Measurements from ENCODE around the gene VPS51.

VPS51 gene

GRCh38 chr11:65119670-65119995 is 23.6 kb downstream of the VPS51 start:
- H3K4me3 ChIP-seq (ENCODE audit: severe bottlenecking) = no peak overlapping the region

GRCh38 chr11:65120831-65121230 is 24.8 kb downstream of the VPS51 start:
- DNase-seq (ENCODE audit: low spot score) (no peak), ATAC-seq (ENCODE audit: low read depth) (no peak)
- no peaks in the 10 kb centered on the region for H3K27me3 ChIP-seq (ENCODE audit: insufficient read depth, poor library complexity, severe bottlenecking)
- peaks cover 13% of the 10 kb centered on the region for H3K4me1 ChIP-seq (ENCODE audit: insufficient read depth, poor library complexity, severe bottlenecking)
- no peak for TF ChIP-seq CTCF (IDR thresholded peaks at IDR 0.05; ENCODE audit: poor library complexity, severe bottlenecking)
- no peaks in the 10 kb centered on the region for H3K9me3 ChIP-seq (ENCODE audit: severe bottlenecking)
- peak overlapping the region; percentile 80 for H3K4me3 ChIP-seq (ENCODE audit: severe bottlenecking)
- H3K36me3 ChIP-seq (ENCODE audit: low read depth) = peaks cover 73% of the 10 kb centered on the region
- H3K27ac ChIP-seq (ENCODE audit: poor library complexity, severe bottlenecking) = peak overlapping the region; percentile 66

More at GRCh38 chr11:65119670-65119995, 23.6 kb downstream of the VPS51 start:
- no peak overlapping the region for H3K27ac ChIP-seq (ENCODE audit: poor library complexity, severe bottlenecking)
- DNase-seq (ENCODE audit: low spot score) (no peak), ATAC-seq (ENCODE audit: low read depth) (no peak)
- no peak for TF ChIP-seq CTCF (IDR thresholded peaks at IDR 0.05; ENCODE audit: poor library complexity, severe bottlenecking)
- H3K36me3 ChIP-seq (ENCODE audit: low read depth) = peaks cover 66% of the 10 kb centered on the region
- H3K4me1 ChIP-seq (ENCODE audit: insufficient read depth, poor library complexity, severe bottlenecking) = peaks cover 13% of the 10 kb centered on the region
- no peaks in the 10 kb centered on the region for H3K27me3 ChIP-seq (ENCODE audit: insufficient read depth, poor library complexity, severe bottlenecking)
- no peaks in the 10 kb centered on the region for H3K9me3 ChIP-seq (ENCODE audit: severe bottlenecking)

GRCh38 chr11:65121447-65121864 is 25.4 kb downstream of the VPS51 start:
- DNase-seq (ENCODE audit: low spot score) = no peak
- Histone ChIP-seq H3K4me1 (ENCODE audit: insufficient read depth, poor library complexity, severe bottlenecking) (peaks cover 9% of the 10 kb centered on the region), H3K9me3 (ENCODE audit: severe bottlenecking) (no peaks in the 10 kb centered on the region), H3K27ac (ENCODE audit: poor library complexity, severe bottlenecking) (peak overlapping the region; percentile 66), H3K36me3 (ENCODE audit: low read depth) (peaks cover 73% of the 10 kb centered on the region), H3K27me3 (ENCODE audit: insufficient read depth, poor library complexity, severe bottlenecking) (no peaks in the 10 kb centered on the region), H3K4me3 (ENCODE audit: severe bottlenecking) (peak overlapping the region; percentile 80)
- no peak for TF ChIP-seq CTCF (IDR thresholded peaks at IDR 0.05; ENCODE audit: poor library complexity, severe bottlenecking)
- ATAC-seq (ENCODE audit: low read depth) = no peak

- DNase-seq (ENCODE audit: low spot score) = peak; percentile 98
- H3K27me3 ChIP-seq (ENCODE audit: insufficient read depth, poor library complexity, severe bottlenecking) = no peaks in the 10 kb centered on the region
- peak; percentile 81 for ATAC-seq (ENCODE audit: low read depth)
- peak within 1 kb of the TSS; percentile 80 for H3K4me3 ChIP-seq (ENCODE audit: severe bottlenecking)
- no peak for TF ChIP-seq CTCF (IDR thresholded peaks at IDR 0.05; ENCODE audit: poor library complexity, severe bottlenecking)
- H3K4me1 ChIP-seq (ENCODE audit: insufficient read depth, poor library complexity, severe bottlenecking) = peaks cover 8% of the 10 kb centered on the region
- H3K9me3 ChIP-seq (ENCODE audit: severe bottlenecking) = no peaks in the 10 kb centered on the region
- peak within 1 kb of the TSS; percentile 66 for H3K27ac ChIP-seq (ENCODE audit: poor library complexity, severe bottlenecking)
- peaks cover 79% of the 10 kb centered on the region for H3K36me3 ChIP-seq (ENCODE audit: low read depth)
These were observed 26.1 kb downstream of the VPS51 start, which contains the start of the genes FAU and MRPL49 for GRCh38 chr11:65121865-65122696. TSS of gene FAU (minus strand) at chr11:65122134. CDS start at chr11:65121813, 321 bp downstream. TSS of gene MRPL49 (plus strand) at chr11:65122321. CDS start at chr11:65122347, 26 bp downstream.
